ENCODE results near the gene UBR1. TPM values are rescaled to one million over a fixed set of nuclear protein-coding genes. Genes with fewer than 3 reads are reported as not detected.
"Not testable (repeated sequence)": the region's sequence is repeated elsewhere in the genome, so short reads cannot be mapped to it uniquely, and the experiment has no call there.

Gene UBR1
- total and polyA plus RNA-seq, 2 donors from 2014 or later: 6.0 to 36.9 TPM

- no peak for FAIRE-seq
- no peak for DNase-seq
- intact Hi-C loops (cut with DNase I): no loop called here
- TF ChIP-seq CTCF (IDR thresholded peaks at IDR 0.05; ENCODE audit: borderline replicate concordance, extremely low read depth, insufficient read depth): no peak
- Histone ChIP-seq H3K27ac (ENCODE audit: low read depth in 2 of 2, low read length in 2 of 2) (no peak overlapping the region), H3K27me3 (ENCODE audit: control insufficient read depth, insufficient read depth, low read length) (no peaks in the 10 kb centered on the region), H3K4me1 (ENCODE audit: control insufficient read depth in 2 of 3, insufficient read depth in 2 of 3, low read depth in 1 of 3, low read length in 3 of 3) (no peaks in the 10 kb centered on the region), H3K4me3 (ENCODE audit: low read length in 3 of 3) (no peak overlapping the region), H3K36me3 (ENCODE audit: control insufficient read depth in 2 of 3, insufficient read depth in 3 of 3, low read length in 3 of 3) (peaks cover 12 to 14% (median 12%) of the 10 kb centered on the region in 3 donors), H3K9ac (ENCODE audit: low read length in 3 of 3) (no peak overlapping the region), H3K9me3 (ENCODE audit: control insufficient read depth in 2 of 3, insufficient read depth in 1 of 3, low read length in 3 of 3) (no peaks in the 10 kb centered on the region)
These were observed 76.4 kb downstream of the UBR1 start for GRCh38 chr15:43029476-43029875.

GRCh38 chr15:43025150-43025549 lies 80.7 kb downstream of the UBR1 start:
- TF ChIP-seq CTCF (IDR thresholded peaks at IDR 0.05; ENCODE audit: borderline replicate concordance, extremely low read depth, insufficient read depth): no peak
- peaks cover 14 to 33% (median 22%) of the 10 kb centered on the region in 3 donors for H3K36me3 ChIP-seq (ENCODE audit: control insufficient read depth in 2 of 3, insufficient read depth in 3 of 3, low read length in 3 of 3)
- no peaks in the 10 kb centered on the region for H3K27me3 ChIP-seq (ENCODE audit: control insufficient read depth, insufficient read depth, low read length)
- intact Hi-C loops (cut with DNase I): no loop called here
- no peaks in the 10 kb centered on the region for H3K9me3 ChIP-seq (ENCODE audit: control insufficient read depth in 2 of 3, insufficient read depth in 1 of 3, low read length in 3 of 3)
- no peak for FAIRE-seq
- H3K9ac ChIP-seq (ENCODE audit: low read length in 3 of 3): no peak overlapping the region
- H3K4me1 ChIP-seq (ENCODE audit: control insufficient read depth in 2 of 3, insufficient read depth in 2 of 3, low read depth in 1 of 3, low read length in 3 of 3): no peaks in the 10 kb centered on the region
- no peak overlapping the region for H3K27ac ChIP-seq (ENCODE audit: low read depth in 2 of 2, low read length in 2 of 2)
- no peak overlapping the region for H3K4me3 ChIP-seq (ENCODE audit: low read length in 3 of 3)
- DNase-seq: no peak

GRCh38 chr15:43014671-43015070 lies 91.2 kb downstream of the UBR1 start:
- H3K4me3 ChIP-seq (ENCODE audit: low read length in 3 of 3); H3K4me1 ChIP-seq (ENCODE audit: control insufficient read depth in 2 of 3, insufficient read depth in 2 of 3, low read depth in 1 of 3, low read length in 3 of 3); H3K9ac ChIP-seq (ENCODE audit: low read length in 3 of 3); FAIRE-seq; H3K27ac ChIP-seq (ENCODE audit: low read depth in 2 of 2, low read length in 2 of 2); H3K27me3 ChIP-seq (ENCODE audit: control insufficient read depth, insufficient read depth, low read length); intact Hi-C loops (cut with DNase I); H3K9me3 ChIP-seq (ENCODE audit: control insufficient read depth in 2 of 3, insufficient read depth in 1 of 3, low read length in 3 of 3); DNase-seq: not testable (repeated sequence)
- peaks cover 0 to 17% (median 8%) of the 10 kb centered on the region in 3 donors for H3K36me3 ChIP-seq (ENCODE audit: control insufficient read depth in 2 of 3, insufficient read depth in 3 of 3, low read length in 3 of 3)

DNA sequence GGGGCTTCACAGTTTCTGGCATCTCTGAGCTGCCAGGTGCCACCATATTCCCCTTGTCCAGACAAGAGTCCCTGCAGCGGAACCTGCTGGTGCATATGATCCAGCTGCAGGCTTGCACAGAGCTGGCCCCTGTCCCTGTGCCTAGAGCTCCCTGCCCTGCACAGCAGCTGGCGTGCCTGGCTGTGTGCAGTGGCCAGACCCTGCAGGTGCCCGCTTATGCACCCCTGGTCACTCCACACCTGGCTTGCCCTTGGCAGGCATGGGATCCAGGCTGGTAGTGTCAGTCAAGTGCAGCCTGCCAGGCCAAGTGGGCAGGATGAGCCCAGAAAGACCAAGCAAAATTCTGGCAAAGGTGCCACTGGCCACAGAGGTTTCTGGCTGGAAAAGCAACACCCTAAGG lies 96.6 kb downstream of the UBR1 start:
- no peak for DNase-seq
- no peak for FAIRE-seq
- no peaks in the 10 kb centered on the region for H3K9me3 ChIP-seq (ENCODE audit: control insufficient read depth in 2 of 3, insufficient read depth in 1 of 3, low read length in 3 of 3)
- H3K4me1 ChIP-seq (ENCODE audit: control insufficient read depth in 2 of 3, insufficient read depth in 2 of 3, low read depth in 1 of 3, low read length in 3 of 3): no peaks in the 10 kb centered on the region
- intact Hi-C loops (cut with DNase I): no loop called here
- no peak for TF ChIP-seq CTCF (IDR thresholded peaks at IDR 0.05; ENCODE audit: borderline replicate concordance, extremely low read depth, insufficient read depth)
- H3K9ac ChIP-seq (ENCODE audit: low read length in 3 of 3): no peak overlapping the region
- no peak overlapping the region for H3K4me3 ChIP-seq (ENCODE audit: low read length in 3 of 3)
- no peak overlapping the region for H3K27ac ChIP-seq (ENCODE audit: low read depth in 2 of 2, low read length in 2 of 2)
- no peaks in the 10 kb centered on the region for H3K27me3 ChIP-seq (ENCODE audit: control insufficient read depth, insufficient read depth, low read length)
- H3K36me3 ChIP-seq (ENCODE audit: control insufficient read depth in 2 of 3, insufficient read depth in 3 of 3, low read length in 3 of 3): peaks cover 0 to 15% (median 13%) of the 10 kb centered on the region in 3 donors
